Fibroblast of pulmonary artery (primary cell): Measurements from ENCODE around the gene DUSP8.

Experiments used
- DNase-seq: peaks from one replicate; pipeline ENCODE4 v3.0.0-alpha.2; 2010; ENCODE audit warnings: low read depth
- H3K4me3 ChIP-seq: replicated peaks from 2 replicates; pipeline ENCODE4 v1.5.1; 2011; ENCODE audit warnings: low read depth, mild to moderate bottlenecking, control low read depth, low read length, moderate library complexity
- TF ChIP-seq, protein P1 (sequence below): IDR thresholded peaks from 2 replicates; pipeline ENCODE4 v1.5.1; 2011; ENCODE audit warnings: mild to moderate bottlenecking, control low read depth, low read length, inconsistent platforms; ENCODE audit errors: missing control alignments

The DUSP8 gene

DNA sequence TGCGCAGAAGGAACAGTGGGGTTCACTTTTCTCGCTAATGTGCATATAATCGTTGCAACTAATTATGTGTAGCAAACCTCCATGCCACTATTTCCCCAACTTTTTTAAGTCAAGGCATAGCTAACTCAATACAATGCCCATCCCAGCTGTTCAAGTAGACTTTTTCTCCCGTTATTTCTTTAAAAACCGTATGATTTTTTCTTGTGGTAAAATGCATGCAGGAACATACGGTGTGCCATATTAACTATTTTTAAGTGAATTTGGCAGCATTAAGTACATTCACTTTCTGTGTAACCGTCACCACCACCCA is 2.8 kb upstream of the DUSP8 start:
- H3K4me3 ChIP-seq, result no peak overlapping the region
- TF ChIP-seq, protein P1, sequence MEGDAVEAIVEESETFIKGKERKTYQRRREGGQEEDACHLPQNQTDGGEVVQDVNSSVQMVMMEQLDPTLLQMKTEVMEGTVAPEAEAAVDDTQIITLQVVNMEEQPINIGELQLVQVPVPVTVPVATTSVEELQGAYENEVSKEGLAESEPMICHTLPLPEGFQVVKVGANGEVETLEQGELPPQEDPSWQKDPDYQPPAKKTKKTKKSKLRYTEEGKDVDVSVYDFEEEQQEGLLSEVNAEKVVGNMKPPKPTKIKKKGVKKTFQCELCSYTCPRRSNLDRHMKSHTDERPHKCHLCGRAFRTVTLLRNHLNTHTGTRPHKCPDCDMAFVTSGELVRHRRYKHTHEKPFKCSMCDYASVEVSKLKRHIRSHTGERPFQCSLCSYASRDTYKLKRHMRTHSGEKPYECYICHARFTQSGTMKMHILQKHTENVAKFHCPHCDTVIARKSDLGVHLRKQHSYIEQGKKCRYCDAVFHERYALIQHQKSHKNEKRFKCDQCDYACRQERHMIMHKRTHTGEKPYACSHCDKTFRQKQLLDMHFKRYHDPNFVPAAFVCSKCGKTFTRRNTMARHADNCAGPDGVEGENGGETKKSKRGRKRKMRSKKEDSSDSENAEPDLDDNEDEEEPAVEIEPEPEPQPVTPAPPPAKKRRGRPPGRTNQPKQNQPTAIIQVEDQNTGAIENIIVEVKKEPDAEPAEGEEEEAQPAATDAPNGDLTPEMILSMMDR, result no peak
- no peak for DNase-seq

DNA sequence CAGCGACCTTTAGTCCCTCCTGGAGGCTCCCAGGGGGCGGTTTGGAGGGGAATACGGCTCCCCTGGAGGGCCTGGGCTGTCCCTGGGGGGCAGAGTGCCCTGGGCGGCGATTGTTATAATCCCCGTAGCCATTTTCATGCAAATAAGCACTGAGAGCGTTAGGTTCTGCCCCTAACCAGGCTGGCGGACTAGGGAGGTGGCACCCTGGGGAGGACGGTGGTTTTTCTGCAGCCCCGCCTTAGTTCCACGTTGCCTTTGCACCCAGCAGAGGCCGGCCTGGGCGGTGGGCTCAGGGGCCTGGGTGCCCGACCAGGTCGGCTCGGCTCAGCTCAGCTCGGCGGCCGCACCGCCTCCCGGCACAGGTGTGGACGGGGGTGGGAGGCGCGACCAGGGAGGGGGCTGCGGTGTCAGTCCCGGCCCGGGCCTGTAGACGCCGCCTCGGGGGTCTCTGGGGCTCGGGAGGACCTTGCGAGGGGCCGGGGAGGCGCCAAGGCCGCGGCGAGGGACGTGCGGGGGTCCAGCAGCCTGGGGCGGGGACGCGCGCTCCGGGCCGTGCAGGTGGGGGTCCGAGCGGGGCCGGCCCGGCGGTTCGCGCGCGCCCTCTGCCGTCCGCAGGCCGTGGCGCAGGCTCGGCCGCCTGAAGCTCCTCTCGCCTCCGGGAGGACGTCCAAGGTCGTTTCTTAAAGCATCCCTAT is 2.3 kb upstream of the DUSP8 start:
- peak; percentile 42 for DNase-seq

DNA sequence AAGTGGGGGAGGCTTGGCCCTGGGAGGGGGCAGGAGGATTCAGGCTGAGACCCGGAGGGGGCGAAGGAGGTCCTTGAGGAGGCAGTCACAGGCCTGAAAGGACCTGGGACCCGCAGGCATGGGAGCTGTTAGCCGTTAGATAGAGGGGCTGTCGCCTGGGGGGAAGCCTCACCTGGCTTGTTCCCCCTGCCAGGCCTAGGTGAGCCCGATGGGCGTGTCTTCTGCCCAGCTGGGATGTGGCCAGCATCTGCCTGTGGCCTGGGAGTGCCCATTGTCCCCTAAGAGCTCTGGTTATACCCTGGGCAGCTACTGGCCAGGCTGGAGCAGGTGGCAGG is 1.8 kb upstream of the DUSP8 start:
- no peak for DNase-seq
- TF ChIP-seq, protein P1, result no peak
- H3K4me3 ChIP-seq, result no peak overlapping the region

More for the DNA sequence above, 2.3 kb upstream of the DUSP8 start:
- H3K4me3 ChIP-seq, result no peak overlapping the region
- TF ChIP-seq, protein P1, result peak; percentile 46

DNA sequence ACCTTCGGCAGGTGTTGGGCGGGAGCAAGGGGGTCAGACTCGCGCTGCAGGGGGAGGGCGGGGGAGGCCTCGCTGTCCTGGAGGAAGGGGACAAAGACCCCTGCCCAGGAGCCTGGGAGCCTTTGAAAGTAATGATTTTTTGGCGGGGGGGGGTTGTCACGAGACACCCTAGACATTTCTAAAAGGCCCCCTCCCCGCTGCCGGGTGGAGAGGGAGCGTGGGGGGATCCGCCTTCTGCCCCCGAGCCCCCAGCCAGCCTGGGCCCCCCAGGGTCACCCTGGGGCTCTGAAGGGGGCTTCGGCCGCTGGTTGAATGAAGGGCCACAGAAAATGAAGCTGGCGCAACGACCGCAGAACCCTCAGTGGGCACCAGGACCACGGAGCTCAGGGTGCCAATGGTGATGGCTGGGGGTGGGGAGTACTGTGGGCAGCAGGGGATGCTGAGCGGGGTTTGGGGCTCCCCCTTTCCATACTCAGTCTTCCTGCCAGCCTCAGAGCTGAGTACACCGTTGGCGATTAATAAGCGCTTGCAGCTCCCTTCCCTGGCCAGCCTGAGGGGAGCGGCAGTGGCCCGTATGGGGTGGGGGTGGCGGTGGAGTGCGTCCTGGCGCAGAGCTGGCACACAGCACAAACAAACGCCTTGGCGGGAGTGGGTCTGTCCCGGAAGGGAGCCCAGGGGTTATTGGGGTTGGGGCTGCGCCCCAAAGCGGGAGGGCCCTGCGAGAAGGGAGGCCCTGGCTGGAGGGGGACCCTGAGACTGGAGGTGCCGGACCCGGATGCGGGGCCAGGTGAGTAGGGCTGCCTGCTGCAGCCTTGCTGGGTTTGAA is 1.2 kb upstream of the DUSP8 start:
- H3K4me3 ChIP-seq, result no peak overlapping the region
- DNase-seq, result no peak
- TF ChIP-seq, protein P1, result no peak

DNA sequence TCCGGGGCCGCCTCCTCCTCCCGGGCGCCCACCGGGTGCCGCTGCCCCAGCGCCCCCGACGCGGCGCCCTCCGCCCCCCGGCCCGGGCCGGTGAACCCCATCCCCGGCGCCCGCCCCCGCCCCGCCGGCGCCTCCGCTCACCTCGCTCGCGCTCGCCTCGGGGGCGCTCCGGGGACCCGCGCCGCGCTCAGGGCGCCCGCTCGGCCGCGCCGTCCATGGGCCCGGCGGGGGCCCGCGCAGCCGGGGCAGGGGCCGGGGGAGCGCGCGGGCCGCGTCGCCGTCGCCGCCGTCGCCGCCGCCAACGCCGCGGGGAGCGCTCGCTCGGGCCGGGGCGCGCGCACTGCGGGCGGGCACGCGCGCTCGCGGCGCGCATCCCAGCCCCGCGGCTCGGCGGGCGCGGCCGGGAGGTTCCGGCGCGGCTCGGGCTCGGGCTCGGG is 293 bp downstream of the DUSP8 start:
- TF ChIP-seq, protein P1, result no peak
- H3K4me3 ChIP-seq, result peak overlapping the region; percentile 55
- DNase-seq, result no peak

DNA sequence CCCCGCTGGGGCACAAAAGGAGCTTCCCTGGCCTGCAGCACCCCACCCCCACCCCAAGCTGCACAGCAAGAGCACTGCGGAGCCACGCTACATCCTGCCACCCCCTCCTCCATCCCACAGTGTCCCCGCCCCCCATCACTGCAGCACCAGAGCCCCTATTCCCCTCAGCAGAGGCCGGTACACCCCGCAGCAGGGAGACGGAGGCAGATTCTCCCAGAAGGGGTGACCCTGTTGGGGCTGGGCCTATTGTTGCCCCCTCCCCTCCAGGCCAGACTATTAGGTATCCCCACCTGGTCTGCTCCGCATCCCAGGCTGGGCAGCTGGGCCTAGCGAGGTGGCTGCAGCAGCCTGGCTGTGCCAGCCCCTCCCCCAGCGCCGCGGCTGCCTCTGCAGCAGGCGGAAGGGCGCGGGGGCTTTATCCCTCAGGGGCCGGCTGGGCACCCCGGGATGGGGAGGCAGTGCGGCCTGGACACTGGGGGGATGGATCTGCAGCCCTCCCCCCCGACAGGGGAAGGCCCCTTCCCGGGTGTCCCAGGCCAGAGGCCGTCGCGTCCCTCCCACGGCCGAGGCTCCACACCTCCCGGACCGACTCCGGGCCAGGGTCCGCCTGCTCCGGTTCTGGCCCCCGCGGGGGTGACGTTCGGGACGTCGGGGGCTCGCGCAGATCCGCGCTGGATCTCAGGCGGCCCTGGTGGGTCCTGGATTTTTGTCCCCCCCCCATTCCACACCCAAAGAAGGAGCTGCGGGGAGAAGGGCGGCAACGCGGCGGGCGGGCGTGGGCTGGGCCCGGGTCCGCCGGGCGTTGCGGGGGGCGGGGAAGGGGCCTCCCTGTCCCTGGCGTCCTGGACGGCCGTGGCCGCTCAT is 943 bp downstream of the DUSP8 start:
- DNase-seq, result no peak
- H3K4me3 ChIP-seq, result peak overlapping the region; percentile 55
- TF ChIP-seq, protein P1, result no peak
